Activated CD8-positive, alpha-beta memory T cell treated with anti-CD3 and anti-CD28 coated beads, Interleukin-2, amount 50 U/mL, for 1 hour (primary cell): ENCODE measurements around the gene NEK11.

ENCODE experiments used
- DNase-seq: peaks from one replicate; pipeline ENCODE4 v3.0.0-alpha.2; 2020; ENCODE audit errors: extremely low read depth

NEK11 gene

DNA sequence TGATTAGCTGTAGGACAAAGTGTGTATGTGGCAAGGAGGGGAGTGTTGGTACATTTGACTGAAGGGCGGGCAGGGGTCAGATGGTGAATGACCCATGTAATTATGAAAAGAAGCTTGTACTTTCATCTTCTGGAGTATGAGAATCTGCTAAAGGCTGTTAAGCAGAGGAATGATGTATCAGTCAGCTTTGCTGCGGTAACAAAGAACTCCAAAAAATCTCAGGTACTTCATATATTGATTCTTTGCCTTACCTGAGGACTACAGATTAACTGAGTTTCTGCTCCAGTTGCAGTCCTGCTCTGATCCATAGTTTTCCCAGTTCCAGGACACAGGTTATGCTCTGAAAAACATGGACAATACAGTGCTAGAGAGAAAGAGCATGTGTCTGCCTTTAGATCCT lies 115.1 kb downstream of the NEK11 start:
- DNase-seq, result no peak

DNA sequence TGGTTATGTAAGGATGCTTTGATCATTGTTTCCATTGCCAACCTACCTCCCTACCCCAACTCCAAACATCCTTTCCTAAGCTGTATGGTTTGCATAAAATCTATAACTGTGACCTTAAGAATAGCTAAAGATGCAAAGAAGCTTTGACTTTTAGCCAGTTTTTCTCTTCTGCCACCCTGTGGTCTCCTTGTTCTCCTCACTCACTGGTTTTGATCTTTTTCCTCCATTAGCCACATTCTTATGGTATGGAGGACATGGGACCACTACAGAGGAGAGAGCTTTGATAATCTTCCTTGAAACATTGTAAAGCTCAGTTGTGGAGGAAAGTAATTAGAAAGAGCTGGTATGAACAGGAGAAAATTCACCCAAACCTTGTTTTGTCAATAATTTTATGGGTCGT lies 115.9 kb downstream of the NEK11 start:
- no peak for DNase-seq

DNA sequence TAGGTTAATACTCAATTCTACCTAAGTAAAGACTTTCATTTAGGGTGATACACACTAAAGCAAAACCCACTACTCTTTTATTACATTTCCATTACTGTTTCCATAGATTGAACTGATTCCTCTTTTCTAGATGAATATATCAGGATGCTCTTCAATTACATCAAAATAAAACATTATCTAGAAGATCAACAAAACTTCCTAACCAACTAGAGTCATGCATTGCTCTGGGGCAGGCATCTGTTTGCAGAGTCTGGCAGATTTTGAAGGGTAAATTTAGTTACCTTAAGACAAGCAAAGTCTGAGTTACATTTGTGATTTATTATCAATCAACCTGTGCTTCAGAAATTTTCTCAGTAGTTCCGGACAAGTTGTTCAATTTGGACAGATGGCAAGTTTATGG lies 117.1 kb downstream of the NEK11 start:
- DNase-seq, result no peak

DNA sequence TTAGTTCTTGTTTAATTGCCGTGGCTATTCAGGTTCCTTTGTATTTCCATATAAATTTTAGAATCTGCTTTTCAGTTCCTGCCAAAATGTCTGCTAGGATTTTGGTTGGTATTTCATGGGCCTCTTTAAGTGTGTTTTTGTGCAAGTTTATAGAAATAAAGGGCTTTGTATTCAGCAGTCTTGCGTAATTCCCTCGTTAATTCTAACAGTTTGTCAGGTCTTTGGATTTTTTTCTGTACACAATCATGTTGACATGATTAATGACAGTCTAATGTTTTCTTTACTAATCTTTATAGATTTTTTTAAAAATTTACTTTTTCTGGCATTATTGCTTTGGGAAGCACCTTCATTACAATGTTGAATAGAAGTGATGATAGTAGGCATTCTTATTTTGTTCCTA lies 120.9 kb downstream of the NEK11 start:
- no peak for DNase-seq

DNA sequence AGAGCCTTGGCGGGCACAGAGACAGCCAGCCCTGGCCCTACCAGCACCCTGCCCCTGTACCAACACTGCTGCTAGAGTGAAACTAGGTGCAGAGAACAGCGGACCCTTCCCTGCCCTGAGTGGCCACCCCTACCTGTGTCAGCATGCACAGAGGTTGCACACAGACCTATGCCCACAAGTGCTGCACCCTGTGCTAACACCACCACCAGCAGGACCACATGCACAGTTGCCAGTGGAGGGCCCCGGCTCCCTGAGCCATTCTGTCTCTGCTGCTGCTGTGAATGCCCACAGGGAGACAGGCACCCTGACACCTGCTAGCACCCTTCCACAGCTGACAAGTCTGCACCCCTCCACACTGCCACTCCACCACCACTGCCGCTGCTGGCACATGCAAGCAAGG lies 131.8 kb downstream of the NEK11 start:
- no peak for DNase-seq

DNA sequence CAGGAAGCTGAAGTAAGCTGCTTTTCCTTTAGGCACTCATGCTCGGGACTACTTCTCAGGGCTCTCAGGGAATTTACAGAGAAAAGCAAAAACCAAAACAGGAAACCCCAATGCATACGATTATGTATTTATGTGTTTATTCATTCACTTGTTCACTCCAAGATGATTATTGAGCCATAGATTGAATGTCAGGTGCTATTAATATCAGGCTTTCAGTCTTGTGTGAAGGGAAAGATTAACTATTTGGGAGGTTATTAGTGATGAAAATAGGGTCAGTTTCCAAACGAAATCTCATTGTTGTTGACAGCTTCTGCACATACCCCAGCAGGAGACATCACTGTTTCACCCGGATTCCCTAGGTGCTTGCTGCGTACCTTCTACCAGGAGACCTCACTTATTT lies 135.8 kb downstream of the NEK11 start:
- no peak for DNase-seq

DNA sequence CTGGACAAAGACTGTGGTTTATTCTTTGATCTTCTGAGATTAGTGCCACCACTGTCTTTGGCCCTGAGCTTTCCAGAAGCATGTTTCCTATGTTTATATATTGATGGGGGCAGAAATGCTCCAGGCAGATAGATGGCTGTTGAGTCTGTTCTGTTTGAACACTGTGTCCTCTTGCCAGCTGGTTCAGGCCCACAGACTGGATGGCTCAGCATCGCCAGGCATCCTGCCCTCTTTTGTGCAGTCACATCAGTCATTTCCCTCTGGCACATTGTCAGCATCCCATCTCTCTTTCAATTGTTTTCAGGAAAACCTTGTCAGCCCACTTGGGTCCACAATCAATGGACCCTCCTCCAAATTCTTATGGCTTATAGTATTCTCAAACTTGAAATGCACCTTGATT lies 141.2 kb downstream of the NEK11 start:
- no peak for DNase-seq

DNA sequence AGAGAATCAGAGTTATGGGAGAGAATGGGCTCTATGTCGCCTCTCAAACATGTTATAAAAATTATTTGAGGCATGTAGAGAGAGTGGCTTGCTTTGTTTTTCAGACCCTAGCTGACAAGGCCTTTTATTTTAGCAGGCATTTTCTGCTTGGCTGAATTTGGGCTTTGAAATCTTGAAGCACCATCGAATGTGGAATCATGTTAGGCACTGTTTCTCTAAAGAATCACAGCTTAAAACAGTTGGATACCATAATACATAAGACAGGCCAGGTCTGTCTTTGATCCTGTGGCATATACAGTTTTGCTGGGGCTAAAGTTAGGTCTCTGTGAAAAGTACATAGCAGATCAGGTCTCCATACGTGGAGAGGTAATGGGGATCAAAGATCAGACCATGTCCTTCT lies 142.7 kb downstream of the NEK11 start:
- no peak for DNase-seq

DNA sequence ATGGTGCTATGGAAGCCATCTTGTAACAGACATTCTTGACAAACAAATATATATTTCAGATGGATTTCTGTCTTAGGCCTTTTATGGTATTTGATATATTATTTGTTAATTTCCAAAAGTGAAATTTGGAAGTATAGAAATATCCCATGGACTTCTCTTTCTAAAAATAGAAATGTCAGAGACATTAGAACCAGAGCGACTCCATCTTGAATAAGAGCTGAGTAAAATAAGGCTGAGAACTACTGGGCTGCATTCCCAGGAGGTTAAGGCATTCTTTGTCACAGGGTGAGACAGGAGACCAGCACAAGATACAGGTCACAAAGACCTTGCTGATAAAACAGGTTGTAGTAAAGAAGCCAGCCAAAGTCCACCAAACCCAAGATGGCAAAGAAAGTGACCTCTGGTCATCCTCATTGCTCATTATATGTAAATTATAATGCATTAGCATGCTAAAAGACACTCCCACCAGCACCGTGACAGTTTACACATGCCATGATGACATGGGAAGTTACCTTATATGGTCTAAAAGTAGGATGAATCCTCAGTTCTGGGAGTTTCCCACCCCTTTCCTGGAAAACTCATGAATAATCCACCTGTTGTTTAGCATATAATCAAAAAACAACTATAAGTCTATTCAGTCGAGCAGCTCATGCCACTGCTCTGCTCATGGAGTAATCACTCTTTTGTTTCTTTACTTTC lies 146.0 kb downstream of the NEK11 start:
- DNase-seq, result no peak

DNA sequence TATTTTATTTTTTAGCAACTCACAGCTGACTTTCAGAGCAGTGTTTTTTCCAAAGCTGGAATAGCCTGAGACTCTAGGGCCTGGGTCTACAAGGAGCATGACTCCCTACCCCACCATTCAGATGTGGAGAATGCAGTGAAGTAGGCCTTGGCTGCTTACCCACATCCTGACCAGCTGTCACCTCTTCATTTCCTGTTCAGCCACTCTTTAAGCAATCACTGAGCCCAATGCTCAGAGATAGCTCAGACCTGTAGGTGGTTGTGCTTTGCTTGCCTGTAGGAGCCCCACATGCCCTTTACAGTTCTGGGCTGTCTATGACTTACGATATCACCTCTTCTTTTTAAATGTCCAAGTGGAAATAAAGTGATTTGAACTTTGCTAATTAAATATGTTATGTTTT lies 148.1 kb downstream of the NEK11 start:
- no peak for DNase-seq

DNA sequence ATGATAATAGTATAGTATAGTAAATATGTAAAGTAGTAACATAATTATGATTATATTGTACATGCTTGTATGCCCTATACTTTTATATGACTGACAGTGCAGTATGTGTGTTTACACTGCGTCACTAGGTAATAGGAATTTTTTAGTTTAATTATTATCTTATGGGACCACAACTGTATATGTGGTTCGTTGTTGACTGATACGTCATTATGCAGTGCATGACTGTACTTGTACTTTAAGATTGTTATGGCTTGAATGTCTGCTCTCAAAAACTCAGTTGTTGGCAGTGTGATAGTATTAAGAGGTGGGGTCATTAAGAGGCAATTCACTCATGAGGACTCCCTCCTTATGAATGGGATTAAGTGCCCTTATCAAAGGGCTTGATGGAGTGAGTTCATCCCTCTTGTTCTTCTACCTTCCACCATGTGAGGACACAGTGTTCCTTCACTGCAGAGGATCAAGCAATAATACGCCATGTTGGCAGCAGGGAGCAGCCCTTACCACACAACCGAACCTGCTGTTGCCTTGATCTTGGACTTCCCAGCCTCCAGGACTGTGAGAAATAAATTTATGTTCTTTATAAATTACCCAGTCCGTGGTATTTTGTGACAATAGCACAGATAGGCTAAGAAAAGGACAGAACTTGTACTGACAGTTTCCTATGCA lies 152.2 kb downstream of the NEK11 start:
- no peak for DNase-seq

DNA sequence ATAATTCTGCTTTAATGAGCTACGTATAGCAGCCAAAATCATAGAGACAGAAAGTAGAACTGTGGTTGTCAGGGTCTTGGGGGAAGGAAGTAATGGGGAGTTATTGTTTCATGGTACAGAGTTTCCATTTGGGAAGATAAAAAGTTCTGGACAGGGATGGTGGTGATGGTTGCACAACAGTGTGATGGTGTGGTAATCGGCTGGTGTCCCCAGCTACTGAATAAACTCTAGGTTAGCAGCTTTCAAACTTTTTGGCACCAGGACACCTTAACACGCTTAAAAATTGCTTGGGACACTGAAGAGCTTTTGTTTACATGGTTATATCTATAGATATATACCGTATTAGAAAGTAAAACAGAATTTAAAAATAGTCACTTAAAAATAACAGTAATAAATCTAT lies 166.0 kb downstream of the NEK11 start:
- no peak for DNase-seq

DNA sequence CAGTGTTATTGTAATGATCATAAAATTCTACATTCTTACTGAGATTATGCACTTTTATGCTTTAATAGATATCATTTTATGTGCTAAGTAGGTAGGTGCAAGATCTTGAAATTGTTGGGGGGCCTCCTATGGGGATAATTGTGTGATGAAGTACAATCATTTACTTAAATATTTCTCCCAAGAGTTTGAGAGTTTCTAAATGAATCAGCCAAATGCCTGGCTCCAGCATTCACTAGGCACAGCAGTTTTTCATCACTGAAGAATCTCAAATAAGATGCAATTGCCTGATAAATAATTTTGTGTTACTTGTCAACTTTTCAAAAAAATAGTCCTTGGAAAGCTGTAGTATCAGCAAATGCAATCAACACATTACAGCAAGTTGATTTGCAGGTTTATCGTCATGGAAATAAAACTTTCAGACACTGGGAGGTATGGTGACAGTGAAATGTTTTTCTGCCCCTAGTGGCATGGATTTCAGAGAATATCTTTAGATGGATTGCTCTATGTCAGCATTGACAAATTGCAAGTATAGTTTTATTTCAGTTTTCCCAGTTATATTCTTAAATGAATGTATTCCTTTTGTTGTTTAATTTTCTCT lies 167.1 kb downstream of the NEK11 start:
- no peak for DNase-seq

DNA sequence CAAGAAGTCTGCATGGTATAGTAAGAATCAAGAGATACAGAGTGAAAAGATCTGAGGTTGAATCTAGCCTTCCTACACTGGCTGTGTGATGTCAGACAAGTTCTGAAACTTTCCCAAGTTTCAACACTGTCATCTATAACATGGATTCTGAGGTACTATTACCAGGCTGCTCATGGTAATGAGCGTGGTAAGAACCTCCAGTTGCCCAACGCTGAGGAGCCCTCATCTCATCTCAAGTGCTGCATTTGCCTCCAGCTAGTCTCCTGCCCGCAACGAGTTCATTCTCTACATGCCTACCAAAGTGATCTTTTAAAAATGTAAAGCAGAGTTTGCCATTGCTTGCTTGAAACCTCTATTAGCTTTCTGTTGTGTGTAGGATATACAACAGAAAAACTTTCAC lies 168.1 kb downstream of the NEK11 start:
- DNase-seq, result no peak

DNA sequence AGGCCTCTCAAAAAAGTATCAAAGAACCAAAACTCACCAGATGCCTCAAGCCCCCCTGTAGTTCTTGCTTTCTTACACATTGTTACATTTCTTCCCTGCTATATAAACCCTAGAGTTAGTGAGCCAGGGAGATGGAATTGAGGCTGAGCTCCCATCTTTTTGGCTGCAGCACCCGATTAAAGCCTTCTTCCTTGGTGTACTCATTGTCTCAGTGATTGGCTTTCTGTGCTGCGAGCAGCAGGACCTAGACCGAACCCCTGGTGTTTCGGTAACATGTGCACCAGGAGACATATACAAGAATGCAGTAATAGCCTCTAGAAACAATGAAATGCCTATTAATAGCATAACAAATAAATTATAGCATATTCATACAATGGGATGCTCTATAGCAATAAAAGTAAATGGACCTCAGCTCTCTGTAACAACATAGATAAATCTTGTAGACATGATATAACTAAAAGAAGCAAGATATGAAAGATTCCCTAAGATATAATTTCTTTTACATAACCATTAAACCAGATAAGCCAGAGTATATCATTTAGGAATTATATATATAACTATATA lies 174.0 kb downstream of the NEK11 start:
- DNase-seq, result no peak

DNA sequence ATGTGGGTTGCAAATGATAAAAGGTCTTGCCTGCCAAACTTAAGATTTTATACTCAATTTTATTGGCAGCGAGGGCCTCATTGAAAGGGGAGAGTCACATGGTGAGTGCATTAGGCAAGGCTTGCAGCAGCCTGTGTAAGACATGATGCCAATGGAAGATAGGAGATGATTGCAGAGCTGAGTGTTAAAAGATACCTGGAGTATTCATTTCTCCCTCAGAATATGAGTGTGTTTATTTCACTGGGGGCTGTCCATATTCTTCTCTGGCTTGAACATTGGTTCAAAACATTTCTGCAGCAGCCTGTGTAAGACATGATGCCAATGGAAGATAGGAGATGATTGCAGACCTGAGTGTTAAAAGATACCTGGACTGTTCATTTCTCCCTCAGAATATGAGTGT lies 189.7 kb downstream of the NEK11 start:
- no peak for DNase-seq

DNA sequence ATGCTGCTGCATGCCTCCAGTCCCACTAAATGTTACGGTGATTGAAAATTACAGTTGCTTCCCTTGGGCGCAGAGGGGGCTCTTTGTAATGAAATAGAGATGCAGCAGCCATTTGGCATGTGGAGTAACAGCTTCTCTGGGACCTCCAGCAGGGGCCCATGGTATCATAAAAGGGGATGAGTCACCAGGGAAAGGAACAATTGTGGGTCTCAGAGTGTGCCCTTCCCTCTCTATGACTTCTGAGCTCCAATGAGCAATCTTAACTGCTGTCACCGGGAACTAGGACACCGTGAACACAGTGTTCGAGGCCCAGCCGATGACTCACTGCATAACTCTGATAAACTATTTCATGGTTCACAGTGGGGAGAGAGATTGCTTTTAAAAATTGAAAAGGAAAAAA lies 190.1 kb downstream of the NEK11 start:
- DNase-seq, result no peak

DNA sequence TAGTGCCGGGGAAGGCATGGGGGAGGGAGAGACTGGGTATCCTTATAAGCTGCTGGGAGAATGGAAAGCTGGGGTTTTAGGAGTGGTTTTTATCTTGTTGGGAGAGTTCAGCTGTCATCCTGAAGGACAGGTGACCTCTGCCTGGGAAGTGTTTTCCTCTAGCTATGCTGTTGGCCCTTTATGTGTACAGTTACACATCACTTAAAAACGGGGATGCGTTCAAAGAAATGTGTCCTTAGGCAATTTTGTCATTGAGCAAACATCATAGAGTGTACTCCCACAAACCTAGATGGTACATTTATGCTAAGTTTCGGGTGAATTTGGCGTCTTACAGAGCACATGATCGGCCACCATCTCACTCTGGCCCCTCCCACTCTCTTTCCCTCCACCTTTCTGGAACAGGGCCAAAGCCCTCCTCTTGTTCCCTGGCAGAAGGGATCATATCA lies 190.6 kb downstream of the NEK11 start:
- DNase-seq, result no peak

DNA sequence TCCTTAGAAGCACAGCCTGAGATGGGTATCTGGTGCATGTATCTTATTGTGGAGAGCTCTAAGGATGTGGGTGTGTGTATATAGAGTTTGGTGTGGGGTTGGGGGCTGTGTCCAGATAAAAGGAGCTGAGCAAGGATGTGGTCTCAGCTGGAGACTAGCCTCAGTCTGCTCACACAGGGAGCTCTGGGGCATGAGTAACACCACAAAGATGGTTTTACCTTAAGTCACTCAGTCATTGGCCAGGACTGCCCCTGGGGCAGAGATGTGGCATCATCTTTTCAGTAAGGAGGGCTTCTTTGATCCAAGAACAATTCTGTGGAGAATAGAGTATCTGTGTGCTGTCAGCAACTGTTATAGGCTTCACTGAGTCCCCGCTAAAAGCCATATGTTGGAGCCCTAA lies 191.5 kb downstream of the NEK11 start:
- no peak for DNase-seq

DNA sequence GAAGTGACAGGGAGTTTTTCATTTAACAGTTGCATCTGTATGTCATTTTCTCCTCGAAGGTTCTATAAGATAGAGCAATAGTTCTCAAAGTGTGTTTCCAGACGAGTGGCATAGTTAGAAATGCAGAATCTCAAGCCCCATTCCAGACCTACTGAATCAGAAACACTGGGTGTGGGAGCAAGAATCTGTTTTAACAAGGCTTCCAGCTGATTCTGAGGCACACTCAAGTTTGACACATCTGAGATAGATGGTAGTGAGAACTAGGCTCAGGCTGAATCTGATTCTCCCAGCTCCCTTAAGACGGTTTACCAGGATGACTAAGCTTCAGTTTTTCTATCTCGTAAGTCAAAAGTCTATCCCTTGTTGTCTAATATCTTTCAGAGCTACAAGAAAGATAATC lies 195.1 kb downstream of the NEK11 start:
- DNase-seq, result no peak

DNA sequence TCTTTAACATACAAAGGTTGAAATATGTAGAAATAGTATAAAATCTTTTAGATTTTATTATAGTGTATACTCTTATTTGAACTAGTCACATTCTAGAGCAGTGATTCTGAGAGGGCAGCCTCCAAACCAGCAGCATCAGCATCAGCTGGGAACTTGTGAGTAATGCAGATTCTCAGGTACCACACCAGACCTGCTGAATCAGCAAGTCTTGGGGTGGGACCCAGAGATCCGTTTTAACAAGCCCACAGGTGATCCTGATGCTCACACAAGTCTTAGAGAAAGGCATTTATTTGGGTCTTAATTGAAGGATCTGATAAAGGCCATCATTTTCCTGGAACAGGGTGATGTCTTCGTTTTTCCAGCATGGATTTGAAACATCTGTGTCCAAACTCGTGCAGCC lies 195.9 kb downstream of the NEK11 start:
- DNase-seq, result no peak

DNA sequence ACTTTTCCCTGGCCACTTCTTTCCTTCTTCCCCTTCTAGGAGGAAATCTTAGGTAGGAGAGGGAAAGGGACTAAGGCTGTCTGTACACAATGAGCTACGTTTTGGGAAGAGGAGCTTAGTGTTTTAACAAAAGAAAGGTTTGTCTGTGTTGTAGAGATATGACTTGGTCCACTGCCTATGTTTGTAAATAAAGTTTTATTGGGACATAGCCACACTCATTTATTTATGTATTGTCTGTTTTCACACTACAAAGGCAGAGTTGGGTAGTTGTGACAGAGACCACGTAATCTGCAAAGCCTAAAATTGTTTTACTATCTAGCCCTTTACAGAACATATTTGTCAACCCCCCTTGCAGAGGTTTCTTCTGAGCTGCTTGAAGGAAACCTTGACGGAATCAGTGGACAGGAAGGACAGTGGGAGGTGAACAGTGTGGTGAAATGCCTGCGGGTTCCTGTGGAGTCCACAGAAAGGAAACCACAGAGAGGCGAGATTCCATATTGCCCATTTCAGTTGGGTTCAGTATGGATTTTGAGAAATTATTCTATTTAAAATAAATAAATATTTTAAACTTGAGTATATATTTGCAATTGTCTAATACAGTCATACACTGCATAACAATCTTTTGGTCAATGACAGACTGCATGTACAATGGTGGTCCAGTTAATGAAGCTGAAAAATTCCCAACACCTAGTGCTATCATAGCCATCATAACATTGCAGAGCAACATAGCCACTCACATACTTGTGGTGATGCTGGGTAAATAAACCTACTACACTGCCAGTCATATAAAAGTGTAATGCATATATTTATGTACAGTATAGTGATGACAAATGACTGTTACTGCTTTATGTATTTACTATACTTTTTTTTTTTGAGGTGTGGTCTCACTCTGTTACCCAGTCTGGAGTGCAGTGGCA lies 197.0 kb downstream of the NEK11 start:
- DNase-seq, result no peak
